Adipocyte (in vitro differentiated cells): ENCODE data around the gene HERC2.
"Not testable (repeated sequence)": the region's sequence is repeated elsewhere in the genome, so short reads cannot be mapped to it uniquely, and the experiment has no call there.

Experiments used
- DNase-seq: peaks from one replicate; pipeline ENCODE4 v3.0.0-alpha.2; 2015; ENCODE audit warnings: low read depth
- H3K27me3 ChIP-seq: replicated peaks from 2 replicates; pipeline ENCODE4 v1.7.0; 2013; ENCODE audit warnings: mild to moderate bottlenecking, low read length, moderate library complexity; ENCODE audit not compliant: control insufficient read depth, insufficient read depth
- H3K36me3 ChIP-seq: 2 replicates; pipeline ENCODE4 v1.7.0; 2013; ENCODE audit warnings: low read length, mild to moderate bottlenecking, moderate library complexity; ENCODE audit not compliant: control insufficient read depth, insufficient read depth, severe bottlenecking
- H3K4me1 ChIP-seq: 2 replicates; pipeline ENCODE4 v1.7.0; 2013; ENCODE audit warnings: mild to moderate bottlenecking, low read length, moderate library complexity; ENCODE audit not compliant: control insufficient read depth, insufficient read depth
- H3K4me3 ChIP-seq: 2 replicates; pipeline ENCODE4 v1.7.0; 2013; ENCODE audit warnings: mild to moderate bottlenecking, low read length, moderate library complexity
- H3K9ac ChIP-seq: 2 replicates; pipeline ENCODE4 v1.7.0; 2013; ENCODE audit warnings: mild to moderate bottlenecking, low read length, moderate library complexity
- H3K9me3 ChIP-seq: 2 replicates; pipeline ENCODE4 v1.7.0; 2013; ENCODE audit warnings: mild to moderate bottlenecking, low read length, moderate library complexity; ENCODE audit not compliant: control insufficient read depth

HERC2 gene

GRCh38 chr15:28255965-28256364 is 66.0 kb downstream of the HERC2 start:
- H3K4me3 ChIP-seq = no peak overlapping the region
- no peak overlapping the region for H3K9ac ChIP-seq
- no peaks in the 10 kb centered on the region for H3K27me3 ChIP-seq
- H3K4me1 ChIP-seq = no peaks in the 10 kb centered on the region
- H3K36me3 ChIP-seq = peaks cover 57% of the 10 kb centered on the region
- H3K9me3 ChIP-seq = no peaks in the 10 kb centered on the region
- no peak for DNase-seq

- no peak for DNase-seq
- H3K9ac ChIP-seq = no peak overlapping the region
- peaks cover 73% of the 10 kb centered on the region for H3K36me3 ChIP-seq
- no peak overlapping the region for H3K4me3 ChIP-seq
- no peaks in the 10 kb centered on the region for H3K4me1 ChIP-seq
- H3K9me3 ChIP-seq = peaks cover 5% of the 10 kb centered on the region
- H3K27me3 ChIP-seq = no peaks in the 10 kb centered on the region
These were observed 69.1 kb downstream of the HERC2 start for GRCh38 chr15:28252831-28253230.

GRCh38 chr15:28246605-28247004 is 75.4 kb downstream of the HERC2 start:
- Histone ChIP-seq H3K9ac (no peak overlapping the region), H3K9me3 (peaks cover 5% of the 10 kb centered on the region), H3K4me3 (no peak overlapping the region), H3K36me3 (peaks cover 76% of the 10 kb centered on the region), H3K27me3 (no peaks in the 10 kb centered on the region), H3K4me1 (no peaks in the 10 kb centered on the region)
- DNase-seq = no peak

- Histone ChIP-seq H3K9ac (no peak overlapping the region), H3K27me3 (no peaks in the 10 kb centered on the region), H3K4me3 (no peak overlapping the region), H3K4me1 (no peaks in the 10 kb centered on the region), H3K9me3 (no peaks in the 10 kb centered on the region), H3K36me3 (peaks cover 78% of the 10 kb centered on the region)
- DNase-seq = no peak
These were observed 78.1 kb downstream of the HERC2 start for GRCh38 chr15:28243901-28244300.

- Histone ChIP-seq H3K4me3 (no peak overlapping the region), H3K9me3 (no peaks in the 10 kb centered on the region), H3K36me3 (peaks cover 74% of the 10 kb centered on the region), H3K4me1 (no peaks in the 10 kb centered on the region), H3K9ac (no peak overlapping the region), H3K27me3 (no peaks in the 10 kb centered on the region)
- DNase-seq = no peak
These were observed 78.6 kb downstream of the HERC2 start for GRCh38 chr15:28243399-28243798.

- H3K36me3 ChIP-seq = peaks cover 50% of the 10 kb centered on the region
- not testable (repeated sequence) for H3K4me3 ChIP-seq, H3K27me3 ChIP-seq, DNase-seq, H3K9ac ChIP-seq, H3K4me1 ChIP-seq, H3K9me3 ChIP-seq
These were observed 83.7 kb downstream of the HERC2 start for GRCh38 chr15:28238296-28238695.

- H3K27me3 ChIP-seq, H3K4me3 ChIP-seq, DNase-seq, H3K9me3 ChIP-seq, H3K4me1 ChIP-seq, H3K9ac ChIP-seq: not testable (repeated sequence)
- peaks cover 48% of the 10 kb centered on the region for H3K36me3 ChIP-seq
These were observed 90.2 kb downstream of the HERC2 start for GRCh38 chr15:28231743-28232142.

- peaks cover 52% of the 10 kb centered on the region for H3K36me3 ChIP-seq
- H3K9ac ChIP-seq, H3K27me3 ChIP-seq, DNase-seq, H3K4me1 ChIP-seq, H3K9me3 ChIP-seq, H3K4me3 ChIP-seq: not testable (repeated sequence)
These were observed 90.6 kb downstream of the HERC2 start for GRCh38 chr15:28231336-28231735.

- DNase-seq, H3K9me3 ChIP-seq, H3K4me1 ChIP-seq, H3K9ac ChIP-seq, H3K4me3 ChIP-seq, H3K27me3 ChIP-seq: not testable (repeated sequence)
- peaks cover 46% of the 10 kb centered on the region for H3K36me3 ChIP-seq
These were observed 92.9 kb downstream of the HERC2 start for GRCh38 chr15:28228990-28229640.

- no peaks in the 10 kb centered on the region for H3K4me1 ChIP-seq
- H3K27me3 ChIP-seq = no peaks in the 10 kb centered on the region
- H3K9ac ChIP-seq = no peak overlapping the region
- DNase-seq = no peak
- no peak overlapping the region for H3K4me3 ChIP-seq
- peaks cover 40% of the 10 kb centered on the region for H3K36me3 ChIP-seq
- no peaks in the 10 kb centered on the region for H3K9me3 ChIP-seq
These were observed 93.9 kb downstream of the HERC2 start for GRCh38 chr15:28228096-28228495.

- not testable (repeated sequence) for H3K4me3 ChIP-seq, H3K27me3 ChIP-seq, H3K9ac ChIP-seq, H3K4me1 ChIP-seq, H3K9me3 ChIP-seq
- peaks cover 35% of the 10 kb centered on the region for H3K36me3 ChIP-seq
- peak; percentile 27 for DNase-seq
These were observed 94.7 kb downstream of the HERC2 start for GRCh38 chr15:28227303-28227702.

GRCh38 chr15:28222612-28223011 is 99.4 kb downstream of the HERC2 start:
- H3K36me3 ChIP-seq = peaks cover 37% of the 10 kb centered on the region
- H3K9ac ChIP-seq, H3K9me3 ChIP-seq, H3K4me3 ChIP-seq, DNase-seq, H3K4me1 ChIP-seq, H3K27me3 ChIP-seq: not testable (repeated sequence)
